ENCODE results near the gene SDK1.

SDK1 gene

GRCh38 chr7:4207011-4207410 is 906.0 kb downstream of the SDK1 start:
- Mint-ChIP-seq H3K36me3 (ENCODE audit: low read depth) (peaks cover 8% of the 10 kb centered on the region), H3K9me3 (no peaks in the 10 kb centered on the region), H3K27me3 (ENCODE audit: low read depth) (no peaks in the 10 kb centered on the region), H3K4me3 (no peak overlapping the region), H3K4me1 (peaks cover 8% of the 10 kb centered on the region), H3K27ac (no peak overlapping the region)
- no peak for TF ChIP-seq CTCF (IDR thresholded peaks at IDR 0.05; ENCODE audit: unreplicated experiment in 3 of 3)

GRCh38 chr7:4208086-4208485 is 907.0 kb downstream of the SDK1 start:
- no peaks in the 10 kb centered on the region for H3K9me3 Mint-ChIP-seq
- peaks cover 8% of the 10 kb centered on the region for H3K4me1 Mint-ChIP-seq
- H3K27ac Mint-ChIP-seq, result no peak overlapping the region
- H3K4me3 Mint-ChIP-seq, result no peak overlapping the region
- peaks cover 8% of the 10 kb centered on the region for H3K36me3 Mint-ChIP-seq (ENCODE audit: low read depth)
- TF ChIP-seq CTCF (IDR thresholded peaks at IDR 0.05; ENCODE audit: unreplicated experiment in 3 of 3), result no peak
- no peaks in the 10 kb centered on the region for H3K27me3 Mint-ChIP-seq (ENCODE audit: low read depth)

GRCh38 chr7:4208586-4208985 is 907.5 kb downstream of the SDK1 start:
- no peak overlapping the region for H3K4me3 Mint-ChIP-seq
- TF ChIP-seq CTCF (IDR thresholded peaks at IDR 0.05; ENCODE audit: unreplicated experiment in 3 of 3), result no peak
- H3K27ac Mint-ChIP-seq, result no peak overlapping the region
- H3K27me3 Mint-ChIP-seq (ENCODE audit: low read depth), result no peaks in the 10 kb centered on the region
- peaks cover 8% of the 10 kb centered on the region for H3K36me3 Mint-ChIP-seq (ENCODE audit: low read depth)
- H3K9me3 Mint-ChIP-seq, result no peaks in the 10 kb centered on the region
- H3K4me1 Mint-ChIP-seq, result peaks cover 8% of the 10 kb centered on the region

- no peak for TF ChIP-seq CTCF (IDR thresholded peaks at IDR 0.05; ENCODE audit: unreplicated experiment in 3 of 3)
- Mint-ChIP-seq H3K27me3 (ENCODE audit: low read depth) (peaks cover 4% of the 10 kb centered on the region), H3K4me1 (peaks cover 2% of the 10 kb centered on the region), H3K27ac (no peak overlapping the region), H3K36me3 (ENCODE audit: low read depth) (peaks cover 8% of the 10 kb centered on the region), H3K4me3 (no peak overlapping the region), H3K9me3 (no peaks in the 10 kb centered on the region)
Observed at GRCh38 chr7:4209126-4209525, 908.1 kb downstream of the SDK1 start.

- peaks cover 4% of the 10 kb centered on the region for H3K27me3 Mint-ChIP-seq (ENCODE audit: low read depth)
Observed at GRCh38 chr7:4209966-4210365, 908.9 kb downstream of the SDK1 start.

More at GRCh38 chr7:4209966-4210365, 908.9 kb downstream of the SDK1 start:
- Mint-ChIP-seq H3K4me3 (no peak overlapping the region), H3K36me3 (ENCODE audit: low read depth) (peaks cover 8% of the 10 kb centered on the region), H3K4me1 (no peaks in the 10 kb centered on the region), H3K27ac (no peak overlapping the region), H3K9me3 (no peaks in the 10 kb centered on the region)
- TF ChIP-seq CTCF (IDR thresholded peaks at IDR 0.05; ENCODE audit: unreplicated experiment in 3 of 3), result no peak

All from nephron (organoid).